22Rv1 (cell line): ENCODE results near the gene HORMAD2.
"Not testable (repeated sequence)": the region's sequence is repeated elsewhere in the genome, so short reads cannot be mapped to it uniquely, and the experiment has no call there.

Experiments
- CTCF ChIP-seq: fragments of 450-650 bp; IDR thresholded peaks from 2 replicates; pipeline ENCODE4 v1.5.1; 2017; ENCODE audit warnings: mild to moderate bottlenecking
- ZFX ChIP-seq: fragments of 450-650 bp; IDR thresholded peaks from 2 replicates; pipeline ENCODE4 v1.6.1; 2017; ENCODE audit warnings: antibody characterized with exemption, borderline replicate concordance

- not testable (repeated sequence) for TF ChIP-seq CTCF, ZFX
Observed at GRCh38 chr22:30059346-30060020, 20.8 kb upstream of the HORMAD2 start.
